Measurements from ENCODE around the gene SERGEF.
"Not testable (repeated sequence)": the region's sequence is repeated elsewhere in the genome, so short reads cannot be mapped to it uniquely, and the experiment has no call there.

Gene SERGEF

GRCh38 chr11:18011633-18012032 is 1.2 kb downstream of the SERGEF start:
- DNase-seq (ENCODE audit: low spot score in 2 of 2) (no peak), ATAC-seq (no peak)
- H3K36me3 Mint-ChIP-seq: peaks cover 21% of the 10 kb centered on the region
- H3K4me1 Mint-ChIP-seq: peaks cover 42% of the 10 kb centered on the region
- peak overlapping the region; percentile 84 for H3K4me3 Mint-ChIP-seq
- H3K27ac Mint-ChIP-seq: peak overlapping the region; percentile 95
- no peaks in the 10 kb centered on the region for H3K9me3 Mint-ChIP-seq

GRCh38 chr11:18010977-18011586 is 1.8 kb downstream of the SERGEF start:
- peak overlapping the region; percentile 84 for H3K4me3 Mint-ChIP-seq
- peaks cover 42% of the 10 kb centered on the region for H3K4me1 Mint-ChIP-seq
- H3K27ac Mint-ChIP-seq: peak overlapping the region; percentile 95

GRCh38 chr11:18010121-18010670 is 2.7 kb downstream of the SERGEF start:
- no peak for DNase-seq (ENCODE audit: low spot score in 2 of 2)
- Mint-ChIP-seq H3K4me3 (no peak overlapping the region), H3K27ac (peak overlapping the region; percentile 54), H3K4me1 (peaks cover 40% of the 10 kb centered on the region), H3K36me3 (peaks cover 36% of the 10 kb centered on the region), H3K9me3 (no peaks in the 10 kb centered on the region)
- no peak for ATAC-seq

More at GRCh38 chr11:18010977-18011586, 1.8 kb downstream of the SERGEF start:
- Mint-ChIP-seq H3K36me3 (peaks cover 27% of the 10 kb centered on the region), H3K9me3 (no peaks in the 10 kb centered on the region)
- ATAC-seq (no peak), DNase-seq (ENCODE audit: low spot score in 2 of 2) (no peak)

GRCh38 chr11:18005376-18006129 is 7.3 kb downstream of the SERGEF start:
- peak overlapping the region; percentile 74 for H3K27ac Mint-ChIP-seq
- peaks cover 54% of the 10 kb centered on the region for H3K36me3 Mint-ChIP-seq
- DNase-seq (ENCODE audit: low spot score in 2 of 2) (no peak), ATAC-seq (no peak)
- H3K9me3 Mint-ChIP-seq: no peaks in the 10 kb centered on the region
- H3K4me1 Mint-ChIP-seq: peaks cover 4% of the 10 kb centered on the region
- no peak overlapping the region for H3K4me3 Mint-ChIP-seq

GRCh38 chr11:18001191-18001590 is 11.7 kb downstream of the SERGEF start:
- Mint-ChIP-seq H3K4me1 (no peaks in the 10 kb centered on the region), H3K27ac (no peak overlapping the region), H3K4me3 (no peak overlapping the region), H3K36me3 (peaks cover 78% of the 10 kb centered on the region), H3K9me3 (no peaks in the 10 kb centered on the region)
- DNase-seq (ENCODE audit: low spot score in 2 of 2): no peak
- ATAC-seq: no peak

- Mint-ChIP-seq H3K9me3 (no peaks in the 10 kb centered on the region), H3K4me3 (no peak overlapping the region), H3K36me3 (peaks cover 78% of the 10 kb centered on the region), H3K4me1 (no peaks in the 10 kb centered on the region), H3K27ac (no peak overlapping the region)
- ATAC-seq (no peak), DNase-seq (ENCODE audit: low spot score in 2 of 2) (no peak)
These were observed 12.1 kb downstream of the SERGEF start for GRCh38 chr11:18000760-18001159.

GRCh38 chr11:18000128-18000527 is 12.7 kb downstream of the SERGEF start:
- peaks cover 76% of the 10 kb centered on the region for H3K36me3 Mint-ChIP-seq
- not testable (repeated sequence) for DNase-seq (ENCODE audit: low spot score in 2 of 2); H3K9me3 Mint-ChIP-seq; H3K4me3 Mint-ChIP-seq; H3K27ac Mint-ChIP-seq; ATAC-seq; H3K4me1 Mint-ChIP-seq

- no peak overlapping the region for H3K27ac Mint-ChIP-seq
- H3K4me1 Mint-ChIP-seq: peaks cover 5% of the 10 kb centered on the region
- ATAC-seq (no peak), DNase-seq (ENCODE audit: low spot score in 2 of 2) (no peak)
- peaks cover 60% of the 10 kb centered on the region for H3K36me3 Mint-ChIP-seq
- no peak overlapping the region for H3K4me3 Mint-ChIP-seq
- H3K9me3 Mint-ChIP-seq: no peaks in the 10 kb centered on the region
These were observed 19.9 kb downstream of the SERGEF start for GRCh38 chr11:17992916-17993315.

GRCh38 chr11:17991783-17992433 is 20.9 kb downstream of the SERGEF start:
- H3K27ac Mint-ChIP-seq: no peak overlapping the region

GRCh38 chr11:17989306-17989705 is 23.5 kb downstream of the SERGEF start:
- ATAC-seq (no peak), DNase-seq (ENCODE audit: low spot score in 2 of 2) (no peak)
- Mint-ChIP-seq H3K4me1 (peaks cover 5% of the 10 kb centered on the region), H3K4me3 (no peak overlapping the region), H3K27ac (no peak overlapping the region), H3K36me3 (peaks cover 52% of the 10 kb centered on the region), H3K9me3 (no peaks in the 10 kb centered on the region)

More at GRCh38 chr11:17991783-17992433, 20.9 kb downstream of the SERGEF start:
- ATAC-seq (peak; percentile 63), DNase-seq (ENCODE audit: low spot score in 2 of 2) (peak in 1 of 2 donors; percentile 58)
- H3K4me3 Mint-ChIP-seq: no peak overlapping the region
- peaks cover 64% of the 10 kb centered on the region for H3K36me3 Mint-ChIP-seq
- H3K9me3 Mint-ChIP-seq: no peaks in the 10 kb centered on the region
- peaks cover 5% of the 10 kb centered on the region for H3K4me1 Mint-ChIP-seq

- DNase-seq (ENCODE audit: low spot score in 2 of 2): no peak
- H3K36me3 Mint-ChIP-seq: peaks cover 44% of the 10 kb centered on the region
- H3K4me3 Mint-ChIP-seq: no peak overlapping the region
- H3K4me1 Mint-ChIP-seq: peaks cover 5% of the 10 kb centered on the region
- no peak for ATAC-seq
- H3K27ac Mint-ChIP-seq: no peak overlapping the region
- H3K9me3 Mint-ChIP-seq: no peaks in the 10 kb centered on the region
These were observed 24.4 kb downstream of the SERGEF start for GRCh38 chr11:17988465-17988864.

GRCh38 chr11:17987826-17988225 is 25.0 kb downstream of the SERGEF start:
- H3K27ac Mint-ChIP-seq: no peak overlapping the region
- no peaks in the 10 kb centered on the region for H3K9me3 Mint-ChIP-seq
- peaks cover 5% of the 10 kb centered on the region for H3K4me1 Mint-ChIP-seq
- ATAC-seq: no peak
- H3K36me3 Mint-ChIP-seq: peaks cover 44% of the 10 kb centered on the region
- no peak overlapping the region for H3K4me3 Mint-ChIP-seq
- no peak for DNase-seq (ENCODE audit: low spot score in 2 of 2)

- H3K27ac Mint-ChIP-seq: no peak overlapping the region
- H3K36me3 Mint-ChIP-seq: peaks cover 44% of the 10 kb centered on the region
- ATAC-seq (no peak), DNase-seq (ENCODE audit: low spot score in 2 of 2) (no peak)
- peaks cover 1% of the 10 kb centered on the region for H3K4me1 Mint-ChIP-seq
- no peaks in the 10 kb centered on the region for H3K9me3 Mint-ChIP-seq
- H3K4me3 Mint-ChIP-seq: no peak overlapping the region
These were observed 26.1 kb downstream of the SERGEF start for GRCh38 chr11:17986711-17987220.

- ATAC-seq (no peak), DNase-seq (ENCODE audit: low spot score in 2 of 2) (no peak)
- Mint-ChIP-seq H3K36me3 (peaks cover 45% of the 10 kb centered on the region), H3K9me3 (no peaks in the 10 kb centered on the region), H3K4me1 (no peaks in the 10 kb centered on the region), H3K4me3 (no peak overlapping the region), H3K27ac (no peak overlapping the region)
These were observed 26.7 kb downstream of the SERGEF start for GRCh38 chr11:17986007-17986710.

- DNase-seq (ENCODE audit: low spot score in 2 of 2) (no peak), ATAC-seq (no peak)
- Mint-ChIP-seq H3K4me3 (no peak overlapping the region), H3K27ac (no peak overlapping the region), H3K36me3 (peaks cover 43% of the 10 kb centered on the region), H3K9me3 (no peaks in the 10 kb centered on the region), H3K4me1 (no peaks in the 10 kb centered on the region)
These were observed 27.3 kb downstream of the SERGEF start for GRCh38 chr11:17985517-17985916.
